AG04450 (cell line): ENCODE results near the gene COBL. TPM values are rescaled to one million over a fixed set of nuclear protein-coding genes. Genes with fewer than 3 reads are reported as not detected.

Experiments
- CTCF ChIA-PET: fragments of 300-600, 350-600 bp; formaldehyde crosslinking; extraction: SDS; loops from one replicate; lab custom pipeline; 2022; ENCODE audit warnings: antibody characterized with exemption, inconsistent platforms; lab: Charles Lee
- POLR2A ChIA-PET: fragments of 350-600 bp; formaldehyde crosslinking; extraction: SDS; loops from one replicate; lab custom pipeline; 2021; ENCODE audit warnings: antibody characterized with exemption, inconsistent platforms; lab: Yijun Ruan, JAX
- DNase-seq: peaks from one replicate; pipeline ENCODE4 v3.0.0-alpha.2; 2011; ENCODE audit warnings: low read depth, low spot score
- H3K27ac ChIP-seq: one replicate; pipeline ENCODE4 v1.5.1; 2012; ENCODE audit warnings: low read depth, low read length, control low read depth
- H3K27me3 ChIP-seq: one replicate; pipeline ENCODE4 v1.6.0; 2012; ENCODE audit warnings: low read length; ENCODE audit not compliant: control insufficient read depth, insufficient read depth
- H3K4me3 ChIP-seq: 2 replicates; pipeline ENCODE4 v1.5.1; 2011; ENCODE audit warnings: mild to moderate bottlenecking, low read depth, low read length, control low read depth
- H3K9me3 ChIP-seq: 2 replicates; pipeline ENCODE4 v1.5.1; 2012; ENCODE audit warnings: low read length; ENCODE audit not compliant: control insufficient read depth, insufficient read depth
- CTCF ChIP-seq: IDR thresholded peaks from 2 replicates; pipeline ENCODE4 v1.5.1; 2011; ENCODE audit warnings: low read depth, low read length, control low read depth, inconsistent platforms
- polyA plus RNA-seq: library from polyadenylated mRNA; depleted of rRNA; stranded (reverse); fragments of >200 nt; gene quantifications from 2 replicates; pipeline ENCODE4 v1.2.3, GENCODE V29; 2011

COBL gene
- polyA plus RNA-seq, 1 experiment: 0.06 TPM

DNA sequence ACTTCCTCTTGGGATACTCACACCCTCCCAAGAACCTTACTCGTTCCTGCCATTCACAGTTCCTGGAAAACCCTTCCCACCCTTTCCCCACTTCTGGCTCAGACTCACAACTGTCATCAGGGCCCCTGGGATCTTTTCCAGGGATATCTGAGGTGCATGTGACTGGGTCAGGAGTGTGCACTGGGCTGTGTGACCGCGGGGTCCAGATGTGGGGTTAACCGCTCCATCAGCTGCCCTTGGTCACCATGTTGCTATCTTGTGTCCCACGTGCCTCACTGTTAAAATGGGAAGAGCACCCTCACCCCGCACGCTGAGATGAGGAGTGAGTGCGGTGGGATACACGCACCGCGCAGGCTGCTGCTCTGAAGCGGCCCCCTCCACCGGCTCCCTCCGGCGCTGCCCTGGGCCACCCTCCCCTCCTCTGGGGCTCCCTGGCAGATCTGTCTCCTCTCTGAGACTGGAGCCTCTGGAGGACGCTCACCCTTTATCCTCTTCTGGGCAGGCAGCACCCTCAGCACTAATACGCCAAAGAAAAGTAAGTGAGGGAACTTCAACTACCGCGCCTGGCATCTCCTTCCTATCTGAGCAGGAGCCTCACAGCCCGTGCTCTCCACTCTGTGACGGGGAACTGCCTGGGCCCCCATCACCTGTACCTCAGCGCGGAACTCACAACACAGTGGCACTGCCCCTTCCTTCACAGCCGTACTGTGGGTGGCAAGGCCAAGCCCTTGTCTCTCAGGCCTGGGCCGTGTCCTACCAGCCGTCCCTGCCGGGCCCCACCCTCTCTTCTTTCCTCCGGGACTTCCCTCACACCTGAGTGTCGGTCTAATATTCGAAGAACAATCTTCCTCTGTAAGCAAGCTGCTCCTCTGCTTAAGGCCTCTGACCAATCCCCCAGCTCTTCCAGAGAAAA lies 15.6 kb downstream of the COBL start:
- ChIA-PET POLR2A (no interaction called here), CTCF (no interaction called here)
- Histone ChIP-seq H3K9me3 (peaks cover 12% of the 10 kb centered on the region), H3K4me3 (no peak overlapping the region), H3K27ac (no peak overlapping the region), H3K27me3 (no peaks in the 10 kb centered on the region)
- TF ChIP-seq CTCF: no peak
- no peak for DNase-seq

- no peak for TF ChIP-seq CTCF
- ChIA-PET CTCF (no interaction called here), POLR2A (no interaction called here)
- Histone ChIP-seq H3K27me3 (no peaks in the 10 kb centered on the region), H3K4me3 (no peak overlapping the region), H3K27ac (no peak overlapping the region), H3K9me3 (peaks cover 12% of the 10 kb centered on the region)
- no peak for DNase-seq
Observed at GRCh38 chr7:51299391-51300133, 17.0 kb downstream of the COBL start.

- no peak overlapping the region for H3K4me3 ChIP-seq
- TF ChIP-seq CTCF: no peak
- H3K27ac ChIP-seq: no peak overlapping the region
- H3K27me3 ChIP-seq: no peaks in the 10 kb centered on the region
- H3K9me3 ChIP-seq: peaks cover 12% of the 10 kb centered on the region
- DNase-seq: no peak
- CTCF ChIA-PET: no interaction called here
- POLR2A ChIA-PET: no interaction called here
Observed at GRCh38 chr7:51298912-51299311, 17.7 kb downstream of the COBL start.

DNA sequence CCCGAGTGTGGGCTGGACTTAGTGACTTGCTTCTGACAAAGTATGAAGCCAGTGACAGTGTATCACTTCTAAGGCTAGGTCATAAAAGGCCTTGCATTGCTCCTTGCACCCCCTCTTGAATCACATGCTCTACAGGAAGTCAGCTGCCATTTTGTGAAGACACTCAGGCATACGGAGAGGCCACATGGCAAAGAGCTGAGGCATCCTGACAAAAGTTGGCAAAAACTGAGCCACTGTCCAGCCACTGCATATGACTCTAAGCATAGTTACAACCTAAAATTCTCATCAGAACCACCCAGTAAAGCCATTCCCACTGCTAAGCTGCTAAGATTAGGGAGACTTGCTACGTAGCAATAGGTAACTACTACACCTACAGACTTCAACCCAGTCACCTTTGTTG lies 18.6 kb downstream of the COBL start:
- no peak overlapping the region for H3K4me3 ChIP-seq
- ChIA-PET CTCF (no interaction called here), POLR2A (no interaction called here)
- peaks cover 2% of the 10 kb centered on the region for H3K27me3 ChIP-seq
- no peak overlapping the region for H3K27ac ChIP-seq
- TF ChIP-seq CTCF: no peak
- DNase-seq: no peak
- peaks cover 12% of the 10 kb centered on the region for H3K9me3 ChIP-seq
